ENCODE data around the gene OVCA2.

OVCA2 gene

DNA sequence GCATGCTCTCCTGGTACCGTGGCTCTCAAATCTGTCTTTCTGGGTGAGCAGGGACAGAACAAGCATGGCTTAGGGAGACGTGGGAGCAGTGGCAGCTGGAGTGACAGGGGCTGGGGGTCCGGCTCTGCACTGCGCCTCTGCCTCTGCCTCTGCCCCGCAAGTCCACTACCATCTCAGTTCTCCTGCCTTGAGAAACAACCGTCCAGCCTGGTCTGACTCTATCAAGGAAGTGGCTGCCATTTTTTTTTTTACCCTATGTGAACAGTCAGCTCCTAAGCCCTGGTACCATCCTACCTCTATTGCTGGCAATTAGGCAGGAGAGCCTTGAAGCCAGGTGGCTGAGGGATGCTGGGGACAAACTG, 29.2 kb downstream of the OVCA2 start:
- H3K79me2 ChIP-seq (ENCODE audit: insufficient read depth, low read depth) = no peaks in the 10 kb centered on the region
- no peaks in the 10 kb centered on the region for H3K27me3 ChIP-seq (ENCODE audit: insufficient read depth, low read depth)
- no peak overlapping the region for H3K4me3 ChIP-seq (IDR thresholded peaks at IDR 0.05; ENCODE audit: insufficient read depth, low read depth, low read length)
- TF ChIP-seq, protein P1, sequence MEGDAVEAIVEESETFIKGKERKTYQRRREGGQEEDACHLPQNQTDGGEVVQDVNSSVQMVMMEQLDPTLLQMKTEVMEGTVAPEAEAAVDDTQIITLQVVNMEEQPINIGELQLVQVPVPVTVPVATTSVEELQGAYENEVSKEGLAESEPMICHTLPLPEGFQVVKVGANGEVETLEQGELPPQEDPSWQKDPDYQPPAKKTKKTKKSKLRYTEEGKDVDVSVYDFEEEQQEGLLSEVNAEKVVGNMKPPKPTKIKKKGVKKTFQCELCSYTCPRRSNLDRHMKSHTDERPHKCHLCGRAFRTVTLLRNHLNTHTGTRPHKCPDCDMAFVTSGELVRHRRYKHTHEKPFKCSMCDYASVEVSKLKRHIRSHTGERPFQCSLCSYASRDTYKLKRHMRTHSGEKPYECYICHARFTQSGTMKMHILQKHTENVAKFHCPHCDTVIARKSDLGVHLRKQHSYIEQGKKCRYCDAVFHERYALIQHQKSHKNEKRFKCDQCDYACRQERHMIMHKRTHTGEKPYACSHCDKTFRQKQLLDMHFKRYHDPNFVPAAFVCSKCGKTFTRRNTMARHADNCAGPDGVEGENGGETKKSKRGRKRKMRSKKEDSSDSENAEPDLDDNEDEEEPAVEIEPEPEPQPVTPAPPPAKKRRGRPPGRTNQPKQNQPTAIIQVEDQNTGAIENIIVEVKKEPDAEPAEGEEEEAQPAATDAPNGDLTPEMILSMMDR (conservative IDR thresholded peaks at IDR 0.05; ENCODE audit: low read depth, low read length) = no peak; the same call in none of the 2 replicates
- peak overlapping the region; percentile 87 for H3K27ac ChIP-seq
- peak overlapping the region; percentile 41; the same call in 1 of the 2 replicates for H3K9ac ChIP-seq
- no peaks in the 10 kb centered on the region for H4K20me1 ChIP-seq (ENCODE audit: insufficient read depth)
- peak overlapping the region; percentile 89 for H3K4me2 ChIP-seq
- H2AFZ ChIP-seq (ENCODE audit: low read depth) = no peak overlapping the region
- H3K4me1 ChIP-seq (ENCODE audit: low read depth, poor library complexity, severe bottlenecking) = peaks cover 46% of the 10 kb centered on the region
- H3K36me3 ChIP-seq (ENCODE audit: insufficient read depth) = no peaks in the 10 kb centered on the region

DNA sequence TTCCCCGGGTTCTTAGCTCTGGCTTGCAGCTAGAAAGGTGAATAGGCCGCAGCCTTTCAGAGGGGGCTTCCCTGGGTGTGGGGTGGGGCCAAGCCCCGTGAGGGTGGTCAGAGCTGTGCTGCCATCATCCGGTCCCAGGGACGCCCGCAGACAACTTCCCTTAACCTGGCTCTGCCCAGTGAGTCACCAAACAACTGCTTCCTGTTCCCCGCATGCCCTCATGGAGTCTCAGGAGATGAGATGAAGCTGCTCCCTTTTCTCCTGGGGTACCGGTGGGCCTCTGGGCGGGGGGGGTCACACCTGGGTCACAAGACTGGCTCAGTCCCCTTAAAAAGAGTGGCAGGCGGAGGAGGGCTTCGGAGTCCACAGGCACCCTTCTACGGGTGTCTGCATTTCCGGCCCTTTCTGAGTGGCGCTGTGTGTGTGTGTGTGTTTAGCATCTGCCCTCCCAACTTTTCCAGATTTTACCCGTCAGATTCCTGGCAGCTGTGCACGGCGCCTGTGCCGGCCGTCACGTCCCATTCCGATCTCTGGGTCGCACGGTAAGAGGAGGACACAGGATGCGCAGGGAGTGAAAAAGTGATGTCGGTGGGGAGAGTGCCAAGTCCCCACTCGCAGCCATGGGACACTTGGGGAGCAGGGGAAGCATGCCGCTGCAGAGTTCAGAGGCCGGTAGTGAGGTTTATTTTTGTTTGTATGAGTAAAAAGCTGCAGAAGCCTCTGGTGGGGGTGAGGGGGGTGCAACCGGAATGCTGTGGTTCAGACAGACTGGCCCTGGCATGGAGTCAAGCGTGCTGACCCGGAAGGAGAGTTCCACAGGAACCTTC, 29.8 kb downstream of the OVCA2 start:
- peak overlapping the region; percentile 89 for H3K4me2 ChIP-seq
- H3K27ac ChIP-seq = peak overlapping the region; percentile 87; the same call in 1 of the 2 replicates
- no peaks in the 10 kb centered on the region for H3K36me3 ChIP-seq (ENCODE audit: insufficient read depth)
- H3K9ac ChIP-seq = peak overlapping the region; percentile 41; the same call in 1 of the 2 replicates
- no peaks in the 10 kb centered on the region for H4K20me1 ChIP-seq (ENCODE audit: insufficient read depth)
- H3K4me3 ChIP-seq (IDR thresholded peaks at IDR 0.05; ENCODE audit: insufficient read depth, low read depth, low read length) = no peak overlapping the region
- no peaks in the 10 kb centered on the region for H3K27me3 ChIP-seq (ENCODE audit: insufficient read depth, low read depth)
- H3K79me2 ChIP-seq (ENCODE audit: insufficient read depth, low read depth) = no peaks in the 10 kb centered on the region
- no peak overlapping the region for H2AFZ ChIP-seq (ENCODE audit: low read depth)
- TF ChIP-seq, protein P1 (conservative IDR thresholded peaks at IDR 0.05; ENCODE audit: low read depth, low read length) = no peak
- peaks cover 46% of the 10 kb centered on the region for H3K4me1 ChIP-seq (ENCODE audit: low read depth, poor library complexity, severe bottlenecking)

DNA sequence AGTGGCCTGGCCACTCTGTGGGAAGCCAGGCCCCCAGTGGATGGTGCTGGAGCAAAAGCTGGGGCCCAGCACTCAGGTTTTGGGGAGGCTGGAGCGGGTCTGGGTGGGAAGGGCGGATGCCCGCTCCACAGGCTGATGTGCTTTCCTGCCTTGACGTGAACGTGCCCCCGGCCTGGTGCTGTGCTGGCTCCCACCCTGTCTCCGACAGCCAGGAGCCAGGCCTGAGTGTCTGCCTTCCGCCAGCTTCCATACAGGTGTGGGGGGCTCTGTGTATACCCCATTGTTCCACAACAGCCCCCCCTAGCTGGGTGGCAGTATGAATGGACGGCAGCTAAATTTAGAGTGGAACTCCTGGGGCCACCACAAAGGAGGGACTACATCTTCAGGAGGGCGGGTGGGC, 33.1 kb downstream of the OVCA2 start:
- no peaks in the 10 kb centered on the region for H3K27me3 ChIP-seq (ENCODE audit: insufficient read depth, low read depth)
- no peak overlapping the region for H3K9ac ChIP-seq
- peaks cover 26% of the 10 kb centered on the region for H3K4me1 ChIP-seq (ENCODE audit: low read depth, poor library complexity, severe bottlenecking)
- H4K20me1 ChIP-seq (ENCODE audit: insufficient read depth) = no peaks in the 10 kb centered on the region
- H3K79me2 ChIP-seq (ENCODE audit: insufficient read depth, low read depth) = no peaks in the 10 kb centered on the region
- no peaks in the 10 kb centered on the region for H3K36me3 ChIP-seq (ENCODE audit: insufficient read depth)
- H2AFZ ChIP-seq (ENCODE audit: low read depth) = no peak overlapping the region
- no peak overlapping the region for H3K4me2 ChIP-seq
- TF ChIP-seq, protein P1 (conservative IDR thresholded peaks at IDR 0.05; ENCODE audit: low read depth, low read length) = no peak
- no peak overlapping the region for H3K4me3 ChIP-seq (IDR thresholded peaks at IDR 0.05; ENCODE audit: insufficient read depth, low read depth, low read length)
- no peak overlapping the region for H3K27ac ChIP-seq

DNA sequence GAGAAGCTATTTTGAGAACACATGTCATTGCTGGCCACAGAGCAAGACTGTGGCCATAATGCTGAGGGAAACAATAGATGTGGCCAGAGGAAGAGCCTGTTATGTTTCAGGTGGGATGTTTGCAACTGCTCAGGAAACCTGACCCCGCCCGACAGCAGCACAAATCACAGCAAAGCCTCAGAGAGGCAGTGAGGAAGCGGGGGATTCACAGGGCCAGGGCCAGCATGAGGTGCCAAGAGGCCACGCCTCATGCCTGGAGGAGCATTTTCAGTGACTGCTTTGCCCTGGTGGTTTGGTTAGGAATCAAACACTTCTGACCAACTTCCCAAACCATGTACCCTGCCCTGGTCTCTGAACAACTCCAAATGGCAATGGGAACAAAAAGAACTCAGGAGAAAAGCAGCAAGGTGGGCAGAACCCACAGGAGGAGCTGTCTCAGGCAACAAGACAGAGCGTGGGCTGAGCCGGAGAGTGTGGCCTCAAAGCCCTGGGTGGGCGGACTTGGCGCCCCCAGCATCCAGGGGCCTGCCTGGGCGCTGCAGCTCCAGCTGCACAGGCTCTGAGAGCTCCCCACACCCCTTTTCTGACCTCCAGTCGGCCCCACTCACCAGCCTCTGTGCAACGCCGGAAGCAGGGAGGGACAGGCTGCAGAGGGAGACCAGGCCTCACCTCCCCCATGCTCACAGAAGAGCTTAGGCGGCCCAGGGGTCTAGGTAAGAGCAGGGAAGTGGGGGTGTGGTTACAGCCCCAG, 33.7 kb downstream of the OVCA2 start:
- Histone ChIP-seq H3K4me3 (IDR thresholded peaks at IDR 0.05; ENCODE audit: insufficient read depth, low read depth, low read length) (no peak overlapping the region), H3K9ac (no peak overlapping the region), H3K79me2 (ENCODE audit: insufficient read depth, low read depth) (no peaks in the 10 kb centered on the region), H3K27me3 (ENCODE audit: insufficient read depth, low read depth) (no peaks in the 10 kb centered on the region), H3K27ac (no peak overlapping the region), H3K4me2 (peak overlapping the region; percentile 6; the same call in 1 of the 2 replicates), H4K20me1 (ENCODE audit: insufficient read depth) (no peaks in the 10 kb centered on the region), H3K36me3 (ENCODE audit: insufficient read depth) (no peaks in the 10 kb centered on the region), H2AFZ (ENCODE audit: low read depth) (no peak overlapping the region), H3K4me1 (ENCODE audit: low read depth, poor library complexity, severe bottlenecking) (peaks cover 22% of the 10 kb centered on the region)
- TF ChIP-seq, protein P1 (conservative IDR thresholded peaks at IDR 0.05; ENCODE audit: low read depth, low read length) = no peak

Data from KMS-11 (cell line).